Measurements from ENCODE around the gene DAP. TPM values are rescaled to one million over a fixed set of nuclear protein-coding genes. Genes with fewer than 3 reads are reported as not detected.
"Not testable (repeated sequence)": the region's sequence is repeated elsewhere in the genome, so short reads cannot be mapped to it uniquely, and the experiment has no call there.

Gene DAP
- total and polyA plus RNA-seq, 2 experiments from 2014 or later: 52.9 to 255 TPM

GRCh38 chr5:10665799-10666198 lies 95.2 kb downstream of the DAP start:
- WGBS, 2 experiments (ENCODE audit: low coverage in 1 of 2, low lambda C conversion rate in 2 of 2, missing lambda C conversion rate in 2 of 2): 81 to 85% methylated on average over 9 of the region's 9 CpGs
- Histone ChIP-seq H3K4me1 (ENCODE audit: insufficient read depth) (0 out of 2 replicates have a peak, but pooled peaks cover 4% of the 10 kb centered on the region), H3K27ac (no peak overlapping the region), H2AFZ (no peak overlapping the region), H3K79me2 (ENCODE audit: insufficient read depth) (no peaks in the 10 kb centered on the region), H3F3A (ENCODE audit: insufficient read depth) (no peaks in the 10 kb centered on the region), H3K4me2 (ENCODE audit: unreplicated experiment) (no peak overlapping the region), H3K27me3 (replicated peaks; ENCODE audit: insufficient read depth) (no peaks in the 10 kb centered on the region), H3K4me3 (no peak overlapping the region), H3K9me3 (ENCODE audit: low read depth) (no peaks in the 10 kb centered on the region), H3K36me3 (ENCODE audit: low read depth) (no peaks in the 10 kb centered on the region), H3K9me2 (ENCODE audit: insufficient read depth) (no peaks in the 10 kb centered on the region), H4K20me1 (ENCODE audit: insufficient read depth) (no peaks in the 10 kb centered on the region), H3K9ac (no peak overlapping the region)
- TF ChIP-seq EZH2phosphoT487 (IDR thresholded peaks at IDR 0.05; ENCODE audit: insufficient read depth, low read depth): no peak
- no peak for TF ChIP-seq EZH2 (IDR thresholded peaks at IDR 0.05; ENCODE audit: insufficient read depth, poor library complexity, severe bottlenecking)
- in situ Hi-C loops (cut with MboI): no loop called here
- no peak for DNase-seq

- H4K20me1 ChIP-seq (ENCODE audit: insufficient read depth); H3K4me1 ChIP-seq (ENCODE audit: insufficient read depth); H3K4me2 ChIP-seq (ENCODE audit: unreplicated experiment); H3K36me3 ChIP-seq (ENCODE audit: low read depth); H3K9me3 ChIP-seq (ENCODE audit: low read depth); H3K9me2 ChIP-seq (ENCODE audit: insufficient read depth); H3K4me3 ChIP-seq; H3F3A ChIP-seq (ENCODE audit: insufficient read depth); H3K27ac ChIP-seq; H2AFZ ChIP-seq; H3K27me3 ChIP-seq (replicated peaks; ENCODE audit: insufficient read depth); in situ Hi-C loops (cut with MboI); H3K9ac ChIP-seq; H3K79me2 ChIP-seq (ENCODE audit: insufficient read depth); DNase-seq: not testable (repeated sequence)
- WGBS, 2 experiments (ENCODE audit: low coverage in 1 of 2, low lambda C conversion rate in 2 of 2, missing lambda C conversion rate in 2 of 2): 85% methylated on average over 6 of the region's 6 CpGs
These were observed 96.8 kb downstream of the DAP start for GRCh38 chr5:10664180-10664769.

GRCh38 chr5:10663489-10664179 lies 97.4 kb downstream of the DAP start:
- Histone ChIP-seq H4K20me1 (ENCODE audit: insufficient read depth) (no peaks in the 10 kb centered on the region), H3K9me3 (ENCODE audit: low read depth) (no peaks in the 10 kb centered on the region), H3K27me3 (replicated peaks; ENCODE audit: insufficient read depth) (no peaks in the 10 kb centered on the region), H2AFZ (no peak overlapping the region), H3K27ac (no peak overlapping the region), H3K4me1 (ENCODE audit: insufficient read depth) (0 out of 2 replicates have a peak, but pooled peaks cover 4% of the 10 kb centered on the region), H3F3A (ENCODE audit: insufficient read depth) (no peaks in the 10 kb centered on the region), H3K36me3 (ENCODE audit: low read depth) (no peaks in the 10 kb centered on the region), H3K9me2 (ENCODE audit: insufficient read depth) (no peaks in the 10 kb centered on the region), H3K4me3 (no peak overlapping the region), H3K9ac (no peak overlapping the region), H3K4me2 (ENCODE audit: unreplicated experiment) (no peak overlapping the region), H3K79me2 (ENCODE audit: insufficient read depth) (no peaks in the 10 kb centered on the region)
- TF ChIP-seq EZH2 (IDR thresholded peaks at IDR 0.05; ENCODE audit: insufficient read depth, poor library complexity, severe bottlenecking) (no peak), EZH2phosphoT487 (IDR thresholded peaks at IDR 0.05; ENCODE audit: insufficient read depth, low read depth) (no peak)
- 5 to 7% methylated on average over 13 of the region's 13 CpGs for WGBS, 2 experiments (ENCODE audit: low coverage in 1 of 2, low lambda C conversion rate in 2 of 2, missing lambda C conversion rate in 2 of 2)
- DNase-seq: peak; percentile 53
- in situ Hi-C loops (cut with MboI): no loop called here

- 76% methylated on average over 10 of the region's 10 CpGs for WGBS, 2 experiments (ENCODE audit: low coverage in 1 of 2, low lambda C conversion rate in 2 of 2, missing lambda C conversion rate in 2 of 2)
- Histone ChIP-seq H4K20me1 (ENCODE audit: insufficient read depth) (no peaks in the 10 kb centered on the region; the same call in 1 of the 2 replicates), H3K9me3 (ENCODE audit: low read depth) (no peaks in the 10 kb centered on the region), H3K4me3 (no peak overlapping the region), H3K9me2 (ENCODE audit: insufficient read depth) (no peaks in the 10 kb centered on the region), H3K4me1 (ENCODE audit: insufficient read depth) (0 out of 2 replicates have a peak, but pooled peaks cover 4% of the 10 kb centered on the region), H3K36me3 (ENCODE audit: low read depth) (no peaks in the 10 kb centered on the region), H3K9ac (no peak overlapping the region), H3K79me2 (ENCODE audit: insufficient read depth) (no peaks in the 10 kb centered on the region), H3F3A (ENCODE audit: insufficient read depth) (no peaks in the 10 kb centered on the region), H3K4me2 (ENCODE audit: unreplicated experiment) (no peak overlapping the region), H2AFZ (no peak overlapping the region), H3K27ac (no peak overlapping the region), H3K27me3 (replicated peaks; ENCODE audit: insufficient read depth) (no peaks in the 10 kb centered on the region)
- DNase-seq: no peak
- TF ChIP-seq EZH2phosphoT487 (IDR thresholded peaks at IDR 0.05; ENCODE audit: insufficient read depth, low read depth) (no peak), EZH2 (IDR thresholded peaks at IDR 0.05; ENCODE audit: insufficient read depth, poor library complexity, severe bottlenecking) (no peak)
- in situ Hi-C loops (cut with MboI): no loop called here
These were observed 98.2 kb downstream of the DAP start for GRCh38 chr5:10662661-10663488.

Data from GM23248 (cell line).